HG03521 (cell line): ENCODE measurements around the gene NEK11.

ENCODE experiments used
- ATAC-seq: cut with Tn5 transposase; IDR thresholded peaks from one replicate; pipeline ENCODE4 v1.9.1; 2021; ENCODE audit warnings: mild to moderate bottlenecking, moderate library complexity; ENCODE audit not compliant: unreplicated experiment

NEK11 gene

DNA sequence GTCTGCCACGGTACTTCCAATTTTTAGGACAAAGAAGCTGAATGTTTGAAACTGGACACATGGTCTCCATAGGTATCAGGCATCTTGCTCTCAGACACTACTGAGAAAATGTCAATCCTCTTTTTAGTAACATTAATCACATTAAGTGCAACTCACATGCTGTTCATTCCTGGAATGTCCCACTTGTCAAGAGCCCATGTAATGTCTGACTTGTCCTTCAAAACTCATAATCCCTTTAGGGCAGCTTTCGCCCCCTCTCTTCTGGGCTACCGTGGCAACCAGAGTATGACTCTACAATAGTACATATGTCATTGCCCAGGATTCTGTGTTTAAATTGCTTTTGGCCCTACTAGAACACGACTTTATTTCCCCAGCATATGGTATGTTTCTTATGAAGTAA lies 367.2 kb downstream of the NEK11 start:
- ATAC-seq = no peak

- ATAC-seq = no peak
These were observed 367.7 kb downstream of the NEK11 start for GRCh38 chr3:131394400-131394799.

- no peak for ATAC-seq
These were observed 369.5 kb downstream of the NEK11 start for GRCh38 chr3:131396170-131396569.

DNA sequence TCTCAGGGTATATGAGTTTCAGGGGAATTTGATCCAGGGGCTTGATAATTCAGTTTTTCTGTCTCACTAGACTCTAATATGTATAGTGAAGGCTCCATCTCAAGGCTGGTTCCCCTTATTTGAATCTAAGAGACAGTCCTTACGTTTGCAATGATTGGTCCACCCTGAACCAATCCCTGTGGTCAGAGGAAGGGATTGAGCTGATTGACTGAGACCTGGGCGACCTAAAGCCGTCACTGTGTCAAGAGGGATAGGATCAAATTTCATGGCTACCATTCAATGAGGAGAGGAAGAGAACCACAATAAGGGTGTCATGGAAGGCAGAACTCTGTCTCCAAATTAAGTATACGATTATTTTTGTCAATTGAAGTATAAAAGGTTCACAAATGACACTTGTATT lies 371.2 kb downstream of the NEK11 start:
- no peak for ATAC-seq
